Epidermal melanocyte (primary cell): ENCODE measurements around the gene RNF6.
A peak's percentile ranks its signal among the peaks of the same experiment; 100 is the strongest.
"Not testable (repeated sequence)": the region's sequence is repeated elsewhere in the genome, so short reads cannot be mapped to it uniquely, and the experiment has no call there.

Experiments
- DNase-seq: peaks from one replicate; pipeline ENCODE4 v3.0.0; 2011; ENCODE audit warnings: low spot score; ENCODE audit not compliant: insufficient read length

Gene RNF6

DNA sequence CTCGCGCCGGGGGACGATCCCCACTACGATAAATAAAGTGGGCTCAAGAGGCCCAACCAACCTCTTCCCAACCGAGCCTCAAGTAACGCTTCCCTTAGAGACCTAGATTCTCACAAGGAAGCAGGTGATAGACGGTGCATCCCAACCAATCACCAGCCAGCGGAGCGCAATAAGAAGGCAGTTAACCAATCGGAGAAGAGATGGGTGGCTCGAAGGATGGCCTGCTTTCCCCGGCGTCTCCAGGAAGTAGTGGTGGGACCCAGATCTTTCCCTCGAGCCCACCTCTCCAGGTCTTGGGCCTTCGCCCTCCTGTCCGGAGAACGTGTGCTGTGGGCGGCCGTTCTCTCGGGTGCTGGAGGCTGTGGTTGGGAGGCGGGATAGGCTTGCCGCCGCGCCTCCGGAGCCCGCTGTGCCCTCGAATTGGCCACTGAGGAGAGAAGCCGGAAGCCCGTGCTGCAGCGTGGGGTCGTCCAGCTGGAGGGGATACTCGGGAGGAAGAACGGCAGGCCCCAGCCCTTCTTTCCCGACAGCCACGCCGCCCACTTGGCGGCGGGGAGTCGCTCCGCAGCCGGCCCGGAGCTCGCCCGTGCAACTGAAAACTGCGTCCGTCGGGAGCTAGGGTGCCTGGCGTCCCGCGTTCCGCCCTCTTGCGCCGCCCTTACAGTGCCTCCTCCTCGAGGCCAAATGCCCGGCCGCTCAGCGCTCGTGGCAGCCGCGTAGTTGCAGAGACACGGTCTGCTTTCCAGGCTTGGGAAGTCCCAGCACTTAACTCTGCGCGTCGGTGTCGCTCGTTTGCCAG lies at the start of gene RNF6:
TSS of gene RNF6 (minus strand) at position 594 of the 799 bp plus-strand sequence. CDS start 2,665 bp downstream, outside the sequence.
- DNase-seq = peak; percentile 97

DNA sequence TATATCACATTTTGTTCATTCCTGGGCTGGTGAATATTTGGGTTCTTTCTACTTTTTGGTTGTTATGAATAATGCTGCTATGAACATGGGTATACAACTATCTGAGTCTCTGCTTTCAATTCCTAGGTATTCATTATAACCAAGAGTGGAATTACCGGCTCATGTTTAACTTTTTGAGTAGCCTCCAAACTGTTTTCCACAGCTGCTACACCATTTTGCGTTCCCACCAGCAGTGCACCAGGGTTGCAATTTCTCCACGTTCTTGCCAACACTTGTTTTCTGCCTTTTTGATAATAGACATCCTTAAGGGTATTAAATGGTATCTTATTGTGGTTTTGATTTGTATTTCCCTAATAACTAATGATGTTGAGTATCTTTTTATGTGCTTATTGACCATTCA lies 48.6 kb upstream of the RNF6 start:
- DNase-seq = no peak

DNA sequence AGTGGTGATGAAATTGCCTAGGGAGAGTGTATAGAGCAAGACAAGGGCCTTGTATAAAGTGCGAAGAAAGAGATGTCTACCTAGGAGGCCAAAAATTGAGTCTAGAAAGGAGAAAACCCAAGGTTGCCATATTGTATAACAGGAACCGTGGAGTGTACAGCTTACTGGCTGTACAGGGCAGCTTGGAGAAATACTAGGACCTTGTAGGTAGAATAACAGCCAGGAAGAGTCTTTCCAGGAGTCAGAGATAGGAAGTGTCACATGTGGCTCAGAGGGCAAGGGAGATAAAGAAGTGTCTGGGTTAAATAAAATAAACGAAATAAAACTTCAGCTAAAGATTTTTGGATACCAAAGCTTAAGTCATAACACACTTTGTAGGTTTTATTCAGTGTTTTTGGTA lies 44.2 kb upstream of the RNF6 start:
- DNase-seq = no peak

DNA sequence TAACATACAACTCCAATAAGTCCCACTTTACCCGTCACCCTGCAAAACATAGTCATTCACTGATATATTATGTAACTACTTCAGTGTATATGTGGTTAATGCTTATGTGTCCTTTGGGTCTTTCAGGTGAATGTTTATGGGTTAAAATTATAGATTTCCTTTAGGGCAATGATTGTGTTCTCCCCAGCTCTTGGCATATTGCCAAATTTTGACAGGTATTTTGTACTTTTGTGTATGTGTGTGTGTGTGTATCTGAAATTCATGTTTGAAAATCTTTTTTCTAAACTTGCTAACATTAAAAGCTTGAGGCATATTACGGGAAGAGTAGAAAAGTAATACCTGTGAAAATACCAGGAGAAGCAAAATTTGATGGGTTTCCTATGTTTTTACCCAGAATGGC lies 40.0 kb upstream of the RNF6 start:
- DNase-seq = no peak

- no peak for DNase-seq
Measured at GRCh38 chr13:26259634-26260033, 37.5 kb upstream of the RNF6 start.

DNA sequence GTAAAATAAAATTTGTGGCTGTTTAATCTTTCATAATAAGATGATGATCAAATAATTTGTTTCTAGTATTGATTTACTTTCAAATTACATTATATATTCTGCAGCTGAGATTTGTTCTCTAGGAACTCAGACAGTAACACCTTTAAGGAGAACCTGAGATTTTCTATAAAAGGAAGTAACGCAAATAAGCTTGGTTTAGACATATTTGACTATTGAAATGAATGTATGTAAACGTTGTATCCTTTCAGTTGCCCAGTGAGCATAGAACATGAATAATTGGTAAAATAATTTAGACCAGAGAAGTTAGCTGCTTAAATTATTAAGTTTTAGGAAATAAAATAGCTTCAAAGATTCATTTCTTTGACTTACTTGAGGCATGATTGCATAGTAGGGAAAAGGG lies 34.9 kb upstream of the RNF6 start:
- no peak for DNase-seq

GRCh38 chr13:26255691-26256277 lies 33.7 kb upstream of the RNF6 start:
- no peak for DNase-seq

GRCh38 chr13:26255115-26255514 lies 33.0 kb upstream of the RNF6 start:
- DNase-seq = no peak

- DNase-seq = no peak
Measured at GRCh38 chr13:26254583-26255111, 32.5 kb upstream of the RNF6 start.

DNA sequence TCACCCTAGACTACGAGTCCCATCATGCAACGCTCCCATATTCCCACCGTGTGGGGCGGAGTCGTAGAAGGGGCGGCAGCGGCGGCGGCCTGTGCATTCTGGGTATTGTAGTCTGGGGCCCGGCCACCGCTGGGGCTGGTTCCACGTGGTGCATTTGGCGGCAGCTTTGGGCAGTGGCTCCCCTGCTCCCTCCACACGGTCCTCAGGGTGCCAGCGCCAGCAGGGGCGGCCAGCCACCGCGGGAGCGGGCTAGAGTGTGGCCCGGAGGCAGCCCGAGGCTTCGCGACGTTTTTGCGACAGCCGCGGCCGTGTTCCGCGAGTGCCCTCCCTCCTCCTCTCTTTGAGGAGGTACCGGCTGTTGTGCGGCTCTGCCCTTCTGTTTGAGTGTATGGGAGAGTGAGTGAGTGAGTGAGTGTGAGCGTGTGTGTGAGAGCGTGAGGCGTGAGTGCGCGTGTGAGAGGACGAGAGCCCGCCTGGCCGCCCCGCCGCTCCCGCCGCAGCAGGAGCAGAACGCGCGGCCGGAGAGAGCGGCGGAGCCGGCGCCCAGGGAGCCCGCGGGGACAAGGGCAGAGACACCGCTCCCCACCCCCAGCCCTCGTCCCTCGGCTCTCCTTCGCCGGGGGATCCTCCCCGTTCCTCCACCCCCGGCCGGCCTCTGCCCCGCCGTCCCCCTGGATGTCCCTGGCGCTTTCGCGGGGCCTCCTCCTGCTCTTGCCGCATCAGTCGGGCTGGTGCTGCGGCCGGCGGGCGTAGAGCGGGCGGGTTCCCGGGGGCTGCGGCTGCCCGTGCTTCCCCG lies 31.9 kb upstream of the RNF6 start, which contains the start of gene CDK8:
TSS of gene CDK8 (plus strand) at position 343 of the 796 bp plus-strand sequence. CDS start 513 bp downstream, outside the sequence.
- DNase-seq = peak; percentile 82

DNA sequence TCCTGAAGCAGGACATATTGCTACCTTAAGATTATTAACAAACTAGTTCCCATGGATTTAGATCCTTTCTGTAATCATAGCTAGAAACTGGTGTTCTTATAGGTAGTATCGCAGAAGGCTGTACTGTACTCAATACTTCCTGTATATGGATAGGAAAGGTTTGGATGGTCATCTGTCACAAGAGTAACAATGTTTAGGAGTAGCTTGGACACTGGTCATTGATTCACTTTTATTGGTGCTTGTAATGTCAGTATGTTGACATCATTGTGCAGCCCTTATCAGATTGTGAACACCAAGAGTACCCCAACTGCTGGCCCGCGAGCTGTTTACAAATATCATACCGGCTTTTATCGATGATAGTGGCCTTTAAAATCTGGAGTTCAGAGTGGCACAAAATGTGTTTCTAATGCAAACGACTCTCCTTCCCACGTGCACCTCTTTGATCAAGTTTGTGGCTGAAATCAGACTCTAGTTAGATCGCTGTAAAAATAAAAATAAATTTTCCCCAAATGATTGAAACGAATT lies 31.2 kb upstream of the RNF6 start:
- no peak for DNase-seq

DNA sequence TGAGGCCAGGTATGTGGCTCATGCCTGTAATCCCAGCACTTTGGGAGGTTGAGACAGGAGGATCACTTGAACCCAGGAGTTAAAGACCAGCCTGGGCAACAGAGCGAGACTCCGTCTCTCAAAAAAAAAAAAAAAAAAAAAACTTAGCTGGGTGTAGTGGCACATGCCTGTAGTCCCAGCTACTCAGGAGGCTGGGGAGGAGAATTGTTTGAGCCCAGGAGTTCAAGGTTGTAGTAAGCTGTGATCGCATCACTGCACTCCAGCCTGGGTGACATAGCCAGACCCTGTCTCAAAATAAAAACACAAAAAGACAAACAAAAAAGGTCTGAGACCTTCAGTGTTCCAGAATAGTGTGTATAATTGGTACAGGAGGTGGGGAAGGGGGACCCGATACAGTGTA lies 29.9 kb upstream of the RNF6 start:
- not testable (repeated sequence) for DNase-seq

GRCh38 chr13:26249551-26249950 lies 27.4 kb upstream of the RNF6 start:
- DNase-seq = no peak

DNA sequence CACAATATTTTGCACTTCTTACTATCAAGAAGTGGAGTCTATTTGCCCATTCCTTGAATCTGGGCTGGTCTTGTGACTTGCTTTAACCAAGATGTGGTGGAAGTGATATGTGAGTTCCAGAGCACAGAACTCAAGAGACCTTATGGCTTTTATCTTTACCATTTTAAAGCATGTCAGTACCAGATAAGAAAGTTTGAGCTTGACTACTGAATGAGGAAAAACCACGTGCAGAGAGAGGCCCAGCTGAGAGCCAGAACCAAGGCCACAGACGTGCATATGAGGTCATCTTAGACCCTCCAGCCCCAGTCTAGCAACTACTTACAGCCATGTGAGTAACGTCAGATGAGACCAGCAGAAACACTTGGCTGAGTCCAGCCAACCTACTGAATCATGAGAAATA lies 25.5 kb upstream of the RNF6 start:
- no peak for DNase-seq

DNA sequence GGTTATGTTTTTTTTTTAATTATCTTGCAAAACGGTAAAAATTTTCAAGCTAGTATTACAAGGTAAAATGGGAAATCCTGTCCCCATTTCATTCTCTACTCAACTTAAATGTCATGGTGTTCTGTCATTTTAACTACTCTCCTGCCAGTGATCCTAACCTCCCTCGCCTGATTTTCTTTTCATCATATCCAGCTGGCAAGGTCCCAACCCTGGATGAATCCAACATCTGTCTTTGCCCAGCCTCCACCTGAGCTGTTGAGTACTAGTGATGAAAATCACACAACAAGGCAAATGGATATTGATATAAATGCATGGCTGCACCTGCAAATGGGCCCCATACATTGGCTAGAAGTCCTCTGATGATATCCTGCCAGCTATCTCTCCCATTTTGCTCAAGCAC lies 24.9 kb upstream of the RNF6 start:
- no peak for DNase-seq

- DNase-seq = no peak
Measured at GRCh38 chr13:26246154-26246553, 24.0 kb upstream of the RNF6 start.

DNA sequence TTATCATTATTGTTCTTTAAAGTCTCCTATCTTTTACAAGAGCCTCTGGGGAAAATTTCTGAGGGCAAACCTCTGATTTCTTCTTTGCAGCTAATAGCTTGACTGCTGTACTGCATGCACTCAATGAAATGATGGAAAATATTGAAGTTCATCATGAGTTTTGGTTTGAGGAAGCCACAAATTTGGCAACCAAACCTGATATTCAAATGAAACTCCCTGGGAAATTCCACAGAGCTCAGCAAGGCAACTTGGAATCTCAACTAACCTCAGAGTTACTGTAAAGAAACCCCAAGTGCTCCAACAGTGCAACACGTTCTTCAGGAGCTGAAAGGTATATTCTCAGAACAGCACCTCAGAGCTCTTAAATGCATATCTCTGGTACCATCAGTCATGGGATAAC lies 14.2 kb upstream of the RNF6 start:
- DNase-seq = no peak

DNA sequence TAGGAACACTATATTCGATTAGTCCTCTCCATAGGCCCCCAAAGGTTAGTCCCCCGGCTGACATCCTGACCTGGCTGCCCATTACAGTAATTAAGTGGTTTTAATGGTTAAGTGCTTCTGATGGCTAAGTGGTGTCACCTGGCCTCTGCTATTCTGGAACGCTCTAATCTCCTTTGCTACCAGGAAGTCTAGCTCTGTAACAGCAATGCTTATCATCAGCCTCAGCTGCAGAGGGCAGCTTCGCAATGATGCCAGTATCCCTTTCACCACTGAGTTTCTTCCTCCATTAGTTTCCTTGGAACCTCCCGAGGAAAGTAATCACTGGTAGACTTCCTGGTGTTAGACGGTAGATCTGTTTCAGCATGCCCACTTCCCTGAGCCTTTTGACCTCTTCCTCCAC lies 8.6 kb upstream of the RNF6 start:
- DNase-seq = no peak

GRCh38 chr13:26229080-26229615 lies 7.0 kb upstream of the RNF6 start:
- DNase-seq = no peak

GRCh38 chr13:26228096-26228495 lies 6.0 kb upstream of the RNF6 start:
- no peak for DNase-seq
